Vagina (tissue), 2 donors: ENCODE results near the gene IL18BP. TPM values are rescaled to one million over a fixed set of nuclear protein-coding genes. Genes with fewer than 3 reads are reported as not detected.

Source experiments
- DNase-seq, 2 donors: peaks; one replicate each; pipeline ENCODE4 v3.0.0-alpha.2; 2017; ENCODE audit errors: extremely low spot score in 2 of 2
- H3K27ac ChIP-seq: fragments of 200-600 bp; sonication (generic); one replicate; pipeline ENCODE4 v1.5.1; 2019
- H3K27me3 ChIP-seq: fragments of 200-600 bp; sonication (generic); one replicate; pipeline ENCODE4 v1.5.1; 2019
- H3K36me3 ChIP-seq, 2 donors: fragments of 200-600 bp; sonication (generic); one replicate each; pipeline ENCODE4 v1.5.1; 2017 to 2019
- H3K4me1 ChIP-seq: fragments of 200-600 bp; sonication (generic); one replicate; pipeline ENCODE4 v1.5.1; 2019
- H3K4me3 ChIP-seq, 2 donors: fragments of 200-600 bp; sonication (generic); 1 replicate in 1 of 2; 2 replicates in 1 of 2; pipeline ENCODE4 v1.5.1; 2016 to 2019
- H3K9me3 ChIP-seq: fragments of 200-600 bp; sonication (generic); one replicate; pipeline ENCODE4 v1.5.1; 2019
- CTCF ChIP-seq, 3 experiments: fragments of 450-650 bp in 2 of 3; fragments of 200-600 bp in 1 of 3; sonication (generic) in 1 of 3; IDR thresholded peaks; one replicate each; pipeline ENCODE4 v1.5.1; 2017 to 2019; ENCODE audit warnings: antibody characterized with exemption in 3 of 3, mild to moderate bottlenecking in 2 of 3, moderate library complexity in 2 of 3
- POLR2A ChIP-seq, 2 donors: fragments of 450-650 bp; IDR thresholded peaks; one replicate each; pipeline ENCODE4 v1.6.1; 2017; ENCODE audit warnings: antibody characterized with exemption in 2 of 2, mild to moderate bottlenecking in 2 of 2, moderate library complexity in 2 of 2
- POLR2AphosphoS5 ChIP-seq, 2 donors: sonication (generic); formaldehyde crosslinking; IDR thresholded peaks; one replicate each; pipeline ENCODE4 v1.9.0; 2017; ENCODE audit warnings: antibody characterized with exemption in 2 of 2, mild to moderate bottlenecking in 2 of 2, low read depth in 1 of 2; ENCODE audit not compliant: insufficient read depth in 1 of 2
- intact Hi-C: fragments of 100-400 bp; cut with DNase I; formaldehyde crosslinking; loops from one replicate; pipeline ENCODE4 v1.15.1; 2023
- small RNA-seq: library from RNA; depleted of rRNA; stranded (forward); fragments of <200 nt; gene quantifications from one replicate; pipeline ENCODE3, GENCODE V24; 2016
- total RNA-seq: library from RNA; depleted of rRNA; stranded (reverse); fragments of >200 nt; gene quantifications from one replicate; pipeline ENCODE4 v1.2.3, GENCODE V29; 2016

IL18BP gene
- total RNA-seq, 1 donor from 2014 or later, result 2.7 TPM

- Histone ChIP-seq H3K9me3 (no peaks in the 10 kb centered on the region), H3K4me3 (no peak overlapping the region), H3K36me3 (no peaks in the 10 kb centered on the region), H3K4me1 (no peaks in the 10 kb centered on the region), H3K27ac (no peak overlapping the region), H3K27me3 (no peaks in the 10 kb centered on the region)
- DNase-seq, result no peak
- TF ChIP-seq POLR2AphosphoS5 (IDR thresholded peaks at IDR 0.05; ENCODE audit: insufficient read depth in 1 of 2, low read depth in 1 of 2) (no peak), POLR2A (IDR thresholded peaks at IDR 0.05) (no peak), CTCF (IDR thresholded peaks at IDR 0.05) (no peak)
- intact Hi-C loops, result no loop called here
Measured at GRCh38 chr11:72048766-72049460, 50.2 kb downstream of the IL18BP start.

Small RNA genes lying within 50 kb of the gene (small RNA-seq; reads per million reads assigned to genes)
- gene RNU6-72P, result not detected

Other genes with a start within 250 kb of the IL18BP start
- gene DEFB108B, start 165.7 kb upstream of the IL18BP start, total RNA-seq, result not detected
- not detected for gene DEFB131B, start 120.5 kb upstream of the IL18BP start, total RNA-seq
- gene XNDC1N, start 70.3 kb upstream of the IL18BP start, total RNA-seq, result 1.7 TPM
- gene RNF121, start 69.9 kb upstream of the IL18BP start, total RNA-seq, result 21.1 TPM
- gene NUMA1, start 81.6 kb downstream of the IL18BP start, total RNA-seq, result 314 TPM
- 5.6 TPM for gene LRRC51, start 81.9 kb downstream of the IL18BP start, total RNA-seq
- 87.4 TPM for gene LAMTOR1, start 104.4 kb downstream of the IL18BP start, total RNA-seq
- not detected for gene TOMT, start 107.0 kb downstream of the IL18BP start, total RNA-seq
- 19.9 TPM for gene ANAPC15, start 113.8 kb downstream of the IL18BP start, total RNA-seq
- not detected for gene FOLR3, start 136.8 kb downstream of the IL18BP start, total RNA-seq
- gene FOLR1, start 193.2 kb downstream of the IL18BP start, total RNA-seq, result not detected
- gene FOLR2, start 217.9 kb downstream of the IL18BP start, total RNA-seq, result 19.4 TPM
- 69.2 TPM for gene INPPL1, start 225.9 kb downstream of the IL18BP start, total RNA-seq
- gene PHOX2A, start 245.3 kb downstream of the IL18BP start, total RNA-seq, result 3.4 TPM